OCI-LY7 (cell line): ENCODE measurements around the gene VEGFD. TPM values are rescaled to one million over a fixed set of nuclear protein-coding genes. Genes with fewer than 3 reads are reported as not detected.

Experiments
- BruUV-seq: library from RNA; stranded (reverse); fragments of 400-500 nt; replicated peaks from 2 replicates; lab custom pipeline; 2021; lab: Mats Ljungman, UMichigan
- CTCF ChIA-PET: fragments of 300-600 bp; sonication (Branson Sonifier 250); formaldehyde crosslinking; loops from one replicate; lab custom pipeline; 2022; ENCODE audit warnings: antibody characterized with exemption; ENCODE audit not compliant: unreplicated experiment; lab: Charles Lee
- POLR2A ChIA-PET: fragments of 300-600 bp; sonication (Branson Sonifier 250); formaldehyde crosslinking; loops from one replicate; lab custom pipeline; 2022; ENCODE audit warnings: antibody characterized with exemption; lab: Charles Lee
- DNase-seq: peaks from one replicate; pipeline ENCODE4 v3.0.0-alpha.2; 2015; ENCODE audit warnings: low spot score
- H2AFZ ChIP-seq: fragments of 200-600 bp; sonication (generic), shearing (Covaris generic); 2 replicates; pipeline ENCODE4 v1.6.1; 2014; ENCODE audit warnings: mild to moderate bottlenecking, antibody characterized with exemption, low read length, moderate library complexity
- H3K27ac ChIP-seq: fragments of 200-600 bp; sonication (generic); 2 replicates; pipeline ENCODE4 v1.5.1; 2014; ENCODE audit warnings: mixed run types, low read depth, mild to moderate bottlenecking, moderate library complexity, low read length, inconsistent platforms; ENCODE audit not compliant: poor library complexity, severe bottlenecking
- H3K36me3 ChIP-seq: fragments of 200-600 bp; sonication (generic); 2 replicates; pipeline ENCODE4 v1.6.1; 2014; ENCODE audit warnings: mild to moderate bottlenecking, antibody characterized with exemption, low read length, moderate library complexity, mixed read lengths; ENCODE audit not compliant: insufficient read depth
- H3K4me1 ChIP-seq: fragments of 200-600 bp; sonication (generic); 2 replicates; pipeline ENCODE4 v1.5.1; 2014; ENCODE audit warnings: mild to moderate bottlenecking, low read length; ENCODE audit not compliant: insufficient read depth, poor library complexity, severe bottlenecking
- H3K4me2 ChIP-seq: fragments of 200-600 bp; sonication (generic); 2 replicates; pipeline ENCODE4 v1.6.1; 2014; ENCODE audit warnings: mild to moderate bottlenecking, low read length
- H3K4me3 ChIP-seq: fragments of 200-600 bp; sonication (generic); 2 replicates; pipeline ENCODE4 v1.5.1; 2014; ENCODE audit warnings: mild to moderate bottlenecking, low read depth, low read length; ENCODE audit not compliant: poor library complexity, severe bottlenecking
- H3K79me2 ChIP-seq: fragments of 200-600 bp; sonication (generic); 2 replicates; pipeline ENCODE4 v1.6.1; 2016; ENCODE audit warnings: low read depth, mild to moderate bottlenecking, low read length, moderate library complexity, mixed read lengths; ENCODE audit not compliant: insufficient read depth
- H3K9me2 ChIP-seq: fragments of 200-600 bp; sonication (generic); 2 replicates; pipeline ENCODE4 v1.6.1; 2016; ENCODE audit warnings: mild to moderate bottlenecking, low read length, mixed read lengths; ENCODE audit not compliant: insufficient read depth
- H3K9me3 ChIP-seq: fragments of 200-600 bp; sonication (generic); 2 replicates; pipeline ENCODE4 v1.6.1; 2014; ENCODE audit warnings: mild to moderate bottlenecking, mixed run types, low read length, mixed read lengths
- H4K20me1 ChIP-seq: fragments of 200-600 bp; sonication (generic); 2 replicates; pipeline ENCODE4 v1.6.1; 2014; ENCODE audit warnings: mild to moderate bottlenecking, antibody characterized with exemption, low read length, moderate library complexity, mixed read lengths; ENCODE audit not compliant: insufficient read depth
- EZH2phosphoT487 ChIP-seq: fragments of 200-600 bp; sonication (generic); IDR thresholded peaks from 2 replicates; pipeline ENCODE4 v1.6.1; 2018; ENCODE audit warnings: low read depth, borderline replicate concordance, mild to moderate bottlenecking, mixed run types, antibody characterized with exemption, low read length, moderate library complexity, mixed read lengths
- intact Hi-C: fragments of 100-400 bp; cut with micrococcal nuclease; formaldehyde crosslinking; loops from one replicate; pipeline ENCODE4 v1.10.0; 2022; ENCODE audit not compliant: unreplicated experiment
- total RNA-seq, 2 experiments: library from RNA; depleted of rRNA in 1 of 2; stranded (reverse); fragments of >200 nt in 1 of 2; shearing (Covaris generic) in 1 of 2; gene quantifications; 2 replicates each; pipeline ENCODE4 v1.2.3, GENCODE V29; 2014 to 2022
- TF ChIP-seq, protein P1 (sequence below): fragments of 200-600 bp; sonication (generic); conservative IDR thresholded peaks from 2 replicates; pipeline ENCODE4 v1.5.1; 2014; ENCODE audit warnings: mild to moderate bottlenecking, antibody characterized with exemption, low read length, moderate library complexity, mixed read lengths

The VEGFD gene
- total RNA-seq, 2 experiments from 2014 or later: not detected

DNA sequence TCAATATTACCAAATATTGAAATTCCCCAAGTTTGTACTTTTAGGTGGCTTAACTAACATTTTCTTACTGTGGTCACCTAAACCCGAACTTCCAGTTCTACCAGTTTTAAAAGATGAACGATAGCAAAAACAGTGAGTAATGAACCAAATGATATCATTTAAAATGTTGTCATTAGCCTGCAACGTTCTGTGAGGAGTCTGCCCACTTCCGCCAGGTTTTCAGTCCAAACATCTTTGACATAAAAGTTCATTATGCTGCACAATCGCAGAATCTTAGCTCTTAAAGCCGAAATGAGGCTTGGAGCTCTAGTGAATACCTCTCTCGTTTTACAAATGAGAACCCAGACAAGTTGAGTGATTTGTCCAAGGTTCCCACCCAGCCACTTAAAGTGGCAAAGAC, 49.7 kb downstream of the VEGFD start:
- POLR2A ChIA-PET: no interaction called here
- H3K4me3 ChIP-seq: peak overlapping the region; percentile 97

DNA sequence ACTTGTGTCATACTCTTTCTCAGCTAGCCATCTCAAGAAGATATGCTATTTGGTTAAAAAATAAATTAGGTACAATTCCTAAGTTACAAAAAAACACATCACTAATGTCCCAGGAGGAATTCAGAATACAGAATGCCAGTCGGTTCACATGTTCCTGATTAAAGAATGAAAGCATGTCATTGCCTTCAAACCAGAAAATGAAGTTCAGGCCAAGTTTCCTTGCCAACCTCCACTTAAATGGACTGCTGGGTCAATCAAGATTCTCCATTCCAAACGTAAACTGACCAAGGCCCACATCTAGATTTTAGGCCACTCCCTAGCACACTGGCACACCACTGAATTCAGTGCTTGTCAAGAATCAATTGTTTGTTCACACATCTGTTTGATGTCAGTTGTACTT, 55.4 kb downstream of the VEGFD start:
- intact Hi-C loops: no loop called here
- Histone ChIP-seq H3K79me2 (peaks cover 3% of the 10 kb centered on the region; the same call in 1 of the 2 replicates), H3K27ac (no peak overlapping the region), H4K20me1 (no peaks in the 10 kb centered on the region), H3K36me3 (peaks cover 38% of the 10 kb centered on the region), H3K4me1 (no peaks in the 10 kb centered on the region), H3K9me3 (no peaks in the 10 kb centered on the region), H3K4me2 (no peak overlapping the region), H2AFZ (no peak overlapping the region), H3K9me2 (no peaks in the 10 kb centered on the region), H3K4me3 (no peak overlapping the region)
- POLR2A ChIA-PET: no interaction called here
- DNase-seq: no peak
- CTCF ChIA-PET: no interaction called here
- TF ChIP-seq, protein P1, sequence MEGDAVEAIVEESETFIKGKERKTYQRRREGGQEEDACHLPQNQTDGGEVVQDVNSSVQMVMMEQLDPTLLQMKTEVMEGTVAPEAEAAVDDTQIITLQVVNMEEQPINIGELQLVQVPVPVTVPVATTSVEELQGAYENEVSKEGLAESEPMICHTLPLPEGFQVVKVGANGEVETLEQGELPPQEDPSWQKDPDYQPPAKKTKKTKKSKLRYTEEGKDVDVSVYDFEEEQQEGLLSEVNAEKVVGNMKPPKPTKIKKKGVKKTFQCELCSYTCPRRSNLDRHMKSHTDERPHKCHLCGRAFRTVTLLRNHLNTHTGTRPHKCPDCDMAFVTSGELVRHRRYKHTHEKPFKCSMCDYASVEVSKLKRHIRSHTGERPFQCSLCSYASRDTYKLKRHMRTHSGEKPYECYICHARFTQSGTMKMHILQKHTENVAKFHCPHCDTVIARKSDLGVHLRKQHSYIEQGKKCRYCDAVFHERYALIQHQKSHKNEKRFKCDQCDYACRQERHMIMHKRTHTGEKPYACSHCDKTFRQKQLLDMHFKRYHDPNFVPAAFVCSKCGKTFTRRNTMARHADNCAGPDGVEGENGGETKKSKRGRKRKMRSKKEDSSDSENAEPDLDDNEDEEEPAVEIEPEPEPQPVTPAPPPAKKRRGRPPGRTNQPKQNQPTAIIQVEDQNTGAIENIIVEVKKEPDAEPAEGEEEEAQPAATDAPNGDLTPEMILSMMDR: no peak
- TF ChIP-seq EZH2phosphoT487: no peak
- BruUV-seq: no TSS peak

More for the DNA sequence above, 49.7 kb downstream of the VEGFD start:
- no TSS peak for BruUV-seq
- Histone ChIP-seq H3K9me2 (no peaks in the 10 kb centered on the region), H2AFZ (peak overlapping the region; percentile 52; the same call in 1 of the 2 replicates), H3K4me1 (peaks cover 10% of the 10 kb centered on the region), H3K9me3 (no peaks in the 10 kb centered on the region), H4K20me1 (no peaks in the 10 kb centered on the region), H3K4me2 (peak overlapping the region; percentile 67), H3K79me2 (peaks cover 16% of the 10 kb centered on the region; the same call in 1 of the 2 replicates), H3K36me3 (peaks cover 20% of the 10 kb centered on the region), H3K27ac (peak overlapping the region; percentile 13)
- TF ChIP-seq, protein P1: no peak
- TF ChIP-seq EZH2phosphoT487: no peak
- peak; percentile 11 for DNase-seq
- intact Hi-C loops: loop anchor here (10.0 kb wide), 1 partner anchor 340 kb away; no protein-coding TSS in a partner anchor
- CTCF ChIA-PET: no interaction called here

DNA sequence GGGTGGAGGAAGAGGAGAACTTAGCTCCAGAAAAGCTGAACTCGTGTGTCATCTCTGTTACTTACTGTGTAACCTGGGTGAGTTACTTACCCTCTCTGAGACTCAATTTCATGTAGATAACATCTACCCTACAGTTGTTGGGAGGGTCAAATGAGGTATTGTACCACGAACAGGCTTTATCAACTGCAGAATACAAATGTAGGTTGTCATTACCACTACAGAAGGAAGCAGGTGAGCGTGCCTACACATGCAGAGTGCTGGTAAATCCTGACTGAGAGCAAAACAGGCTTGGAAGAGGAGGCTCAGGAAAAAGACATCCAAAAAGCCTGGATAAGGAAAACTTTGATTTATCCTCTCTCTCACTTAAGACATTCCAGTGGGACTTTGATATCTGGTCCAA, 56.1 kb downstream of the VEGFD start:
- BruUV-seq: no TSS peak
- TF ChIP-seq, protein P1: no peak
- TF ChIP-seq EZH2phosphoT487: no peak
- Histone ChIP-seq H3K9me2 (no peaks in the 10 kb centered on the region), H3K27ac (no peak overlapping the region), H3K36me3 (peaks cover 44% of the 10 kb centered on the region), H2AFZ (no peak overlapping the region), H3K4me3 (no peak overlapping the region), H3K4me1 (no peaks in the 10 kb centered on the region), H4K20me1 (no peaks in the 10 kb centered on the region), H3K9me3 (no peaks in the 10 kb centered on the region), H3K79me2 (no peaks in the 10 kb centered on the region), H3K4me2 (no peak overlapping the region)
- DNase-seq: no peak
- POLR2A ChIA-PET: no interaction called here
- intact Hi-C loops: no loop called here
- CTCF ChIA-PET: no interaction called here
